Uterus (tissue), 4 donors: ENCODE measurements around the gene ZBTB47. TPM values are rescaled to one million over a fixed set of nuclear protein-coding genes. Genes with fewer than 3 reads are reported as not detected.

Experiments
- DNase-seq, 2 donors: peaks; one replicate each; pipeline ENCODE4 v3.0.0-alpha.2; 2019 to 2020
- H3K27ac ChIP-seq, 2 donors: fragments of 200-600 bp; sonication (generic); 1 replicate in 1 of 2; 2 replicates in 1 of 2; pipeline ENCODE4 v1.5.1; 2016 to 2018
- H3K27me3 ChIP-seq, 2 donors: fragments of 200-600 bp; sonication (generic); one replicate each; pipeline ENCODE4 v1.5.1; 2018 to 2019; ENCODE audit warnings: control low read depth in 1 of 2
- H3K36me3 ChIP-seq, 2 donors: fragments of 200-600 bp; sonication (generic); one replicate each; pipeline ENCODE4 v1.5.1; 2019; ENCODE audit warnings: control low read depth in 1 of 2
- H3K4me1 ChIP-seq, 2 donors: fragments of 200-600 bp; sonication (generic); one replicate each; pipeline ENCODE4 v1.5.1; 2018 to 2019; ENCODE audit warnings: control low read depth in 1 of 2
- H3K4me3 ChIP-seq, 2 donors: fragments of 200-600 bp; sonication (generic); 1 replicate in 1 of 2; 2 replicates in 1 of 2; pipeline ENCODE4 v1.5.1; 2018 to 2019; ENCODE audit warnings: mild to moderate bottlenecking in 1 of 2
- H3K9me3 ChIP-seq, 2 donors: fragments of 200-600 bp; sonication (generic); one replicate each; pipeline ENCODE4 v1.5.1; 2019; ENCODE audit warnings: control low read depth in 1 of 2
- CTCF ChIP-seq, 4 experiments: fragments of 200-600 bp in 2 of 4; fragments of 450-650 bp in 2 of 4; sonication (generic) in 2 of 4; IDR thresholded peaks; one replicate each; pipeline ENCODE4 v1.5.1; 2016 to 2019; ENCODE audit warnings: antibody characterized with exemption in 4 of 4, mild to moderate bottlenecking in 2 of 4, moderate library complexity in 1 of 4
- POLR2A ChIP-seq, 2 donors: fragments of 450-650 bp; IDR thresholded peaks; one replicate each; pipeline ENCODE4 v1.6.1; 2016; ENCODE audit warnings: antibody characterized with exemption in 2 of 2, mild to moderate bottlenecking in 1 of 2, moderate library complexity in 1 of 2
- intact Hi-C: fragments of 100-400 bp; cut with DNase I; formaldehyde crosslinking; loops from one replicate; pipeline ENCODE4 v1.15.1; 2023; ENCODE audit warnings: low total_unique reads
- total RNA-seq, 4 donors: library from RNA; depleted of rRNA in 3 of 4; stranded (reverse); fragments of >200 nt in 3 of 4; gene quantifications; one replicate each; pipeline versions ENCODE4 v1.1.0 to v1.2.4, GENCODE V29; 2014 to 2023
- donor health status: DM: yes; HTN: yes; CAD: no.

The ZBTB47 gene
- total RNA-seq, 4 donors from 2014 or later, result 29.1 to 44.7 (median 32.1) TPM

DNA sequence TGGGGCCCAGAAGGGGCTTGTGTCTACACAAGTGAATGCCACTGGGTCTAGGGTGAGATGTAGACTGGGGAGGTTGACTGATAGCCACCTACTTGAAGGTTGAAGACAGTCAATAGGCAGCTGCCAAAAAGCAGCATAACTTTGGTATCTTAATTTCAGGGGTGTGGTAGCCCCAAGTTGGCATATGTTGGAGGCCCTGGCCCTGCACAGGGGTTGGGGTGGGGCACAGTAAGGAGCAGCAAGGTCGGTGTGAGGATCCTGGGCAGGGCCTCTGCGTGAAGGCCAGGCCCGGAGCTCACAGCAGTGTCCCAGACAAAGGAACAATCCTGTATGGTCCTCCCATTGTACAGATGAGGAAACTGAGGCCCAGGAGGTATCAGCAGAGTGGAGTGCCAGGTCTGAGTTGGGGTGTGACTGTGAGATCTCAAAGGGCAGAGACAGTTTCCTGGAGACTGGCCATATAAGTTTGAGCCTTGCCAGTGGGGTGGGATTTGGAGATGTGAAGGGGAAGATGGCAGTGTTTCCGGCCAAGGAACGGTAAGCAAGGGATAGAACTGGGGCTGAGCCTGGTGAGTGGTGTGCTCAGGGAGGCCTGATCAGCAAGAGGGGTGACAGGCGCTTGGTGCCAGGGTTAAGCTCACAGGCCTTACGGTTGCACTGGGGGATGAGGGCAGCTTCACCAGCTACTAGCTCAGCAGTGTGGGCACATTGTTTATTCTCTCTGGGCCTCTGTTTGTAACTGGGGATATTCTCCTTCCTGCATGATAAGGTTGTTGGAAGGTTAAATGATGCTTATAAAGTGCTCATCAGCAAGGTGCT lies 33.5 kb downstream of the ZBTB47 start:
- Histone ChIP-seq H3K27me3 (no peaks in the 10 kb centered on the region), H3K4me1 (peaks cover 0 to 8% of the 10 kb centered on the region in 2 donors), H3K27ac (no peak overlapping the region), H3K9me3 (no peaks in the 10 kb centered on the region), H3K4me3 (no peak overlapping the region), H3K36me3 (no peaks in the 10 kb centered on the region)
- TF ChIP-seq POLR2A (IDR thresholded peaks at IDR 0.05) (no peak), CTCF (IDR thresholded peaks at IDR 0.05) (no peak)
- DNase-seq, result no peak
- intact Hi-C loops, result no loop called here

DNA sequence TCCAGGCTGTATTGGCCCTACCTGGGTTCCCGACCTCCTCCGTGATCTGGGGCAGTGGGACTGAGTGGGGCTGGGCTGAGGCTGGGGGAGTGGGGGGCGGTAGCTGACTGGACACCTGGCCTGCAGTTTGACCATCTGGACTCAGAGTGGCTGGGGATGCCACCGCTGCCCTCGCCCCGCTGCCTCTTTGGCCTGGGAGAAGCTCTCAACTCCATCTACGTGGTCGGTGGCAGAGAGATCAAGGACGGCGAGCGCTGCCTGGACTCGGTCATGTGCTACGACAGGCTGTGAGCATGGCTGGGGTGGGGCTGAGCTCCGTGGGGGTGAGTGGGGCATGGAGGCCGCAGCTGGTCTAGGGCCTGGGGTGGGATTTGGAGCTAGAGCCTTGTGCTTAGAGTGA lies 34.5 kb downstream of the ZBTB47 start:
- Histone ChIP-seq H3K4me1 (peaks cover 0 to 8% of the 10 kb centered on the region in 2 donors), H3K4me3 (no peak overlapping the region), H3K36me3 (no peaks in the 10 kb centered on the region), H3K9me3 (no peaks in the 10 kb centered on the region), H3K27ac (no peak overlapping the region), H3K27me3 (no peaks in the 10 kb centered on the region)
- DNase-seq, result no peak
- intact Hi-C loops, result no loop called here
- TF ChIP-seq POLR2A (IDR thresholded peaks at IDR 0.05) (no peak), CTCF (IDR thresholded peaks at IDR 0.05) (no peak)

GRCh38 chr3:42688487-42689420 lies 35.3 kb downstream of the ZBTB47 start:
- Histone ChIP-seq H3K4me3 (no peak overlapping the region), H3K27me3 (no peaks in the 10 kb centered on the region), H3K9me3 (no peaks in the 10 kb centered on the region), H3K27ac (no peak overlapping the region), H3K36me3 (no peaks in the 10 kb centered on the region), H3K4me1 (peaks cover 0 to 5% of the 10 kb centered on the region in 2 donors)
- intact Hi-C loops, result no loop called here
- DNase-seq, result no peak
- no peak for TF ChIP-seq POLR2A (IDR thresholded peaks at IDR 0.05)
- TF ChIP-seq CTCF (IDR thresholded peaks at IDR 0.05), result no peak

- H3K9me3 ChIP-seq, result no peaks in the 10 kb centered on the region
- peaks cover 0 to 5% of the 10 kb centered on the region in 2 donors for H3K4me1 ChIP-seq
- no peak for TF ChIP-seq CTCF (IDR thresholded peaks at IDR 0.05)
- no peak for TF ChIP-seq POLR2A (IDR thresholded peaks at IDR 0.05)
- DNase-seq, result no peak
- intact Hi-C loops, result no loop called here
- H3K4me3 ChIP-seq, result no peak overlapping the region
- no peaks in the 10 kb centered on the region for H3K27me3 ChIP-seq
- no peaks in the 10 kb centered on the region for H3K36me3 ChIP-seq
- H3K27ac ChIP-seq, result no peak overlapping the region
Measured at GRCh38 chr3:42689421-42690014, 36.0 kb downstream of the ZBTB47 start.
